Endothelial cell of umbilical vein (primary cell): ENCODE measurements around the gene OR2D2.

Experiments used
- EZH2 ChIP-seq: IDR thresholded peaks from 2 replicates; pipeline ENCODE4 v1.6.1; 2012; ENCODE audit warnings: borderline replicate concordance, low read depth, mild to moderate bottlenecking, moderate library complexity, low read length, inconsistent platforms; ENCODE audit not compliant: severe bottlenecking
- FOS ChIP-seq: IDR thresholded peaks from 2 replicates; pipeline ENCODE4 v1.6.1; 2011; ENCODE audit warnings: mild to moderate bottlenecking, low read length, moderate library complexity, borderline replicate concordance; ENCODE audit not compliant: insufficient read depth
- GATA2 ChIP-seq: IDR thresholded peaks from 2 replicates; pipeline ENCODE4 v1.7.0; 2011; ENCODE audit warnings: low read depth, mild to moderate bottlenecking, moderate library complexity, mixed read lengths, low read length; ENCODE audit not compliant: insufficient read length, insufficient read depth
- POLR2AphosphoS5 ChIP-seq: IDR thresholded peaks from 2 replicates; pipeline ENCODE4 v1.6.1; 2012; ENCODE audit warnings: low read depth, mild to moderate bottlenecking, control low read depth, low read length, moderate library complexity; ENCODE audit not compliant: insufficient read depth
- TF ChIP-seq, protein P1 (sequence below), 2 donors: IDR thresholded peaks; 1 replicate in 1 of 2; 2 replicates in 1 of 2; pipeline ENCODE4 v1.5.1; 2011; ENCODE audit warnings: low read length in 2 of 2, mild to moderate bottlenecking in 2 of 2, moderate library complexity in 2 of 2, control low read depth in 1 of 2, inconsistent platforms in 1 of 2, low read depth in 1 of 2; ENCODE audit not compliant: insufficient read depth in 1 of 2; ENCODE audit errors: extremely low read depth in 1 of 2

DNA sequence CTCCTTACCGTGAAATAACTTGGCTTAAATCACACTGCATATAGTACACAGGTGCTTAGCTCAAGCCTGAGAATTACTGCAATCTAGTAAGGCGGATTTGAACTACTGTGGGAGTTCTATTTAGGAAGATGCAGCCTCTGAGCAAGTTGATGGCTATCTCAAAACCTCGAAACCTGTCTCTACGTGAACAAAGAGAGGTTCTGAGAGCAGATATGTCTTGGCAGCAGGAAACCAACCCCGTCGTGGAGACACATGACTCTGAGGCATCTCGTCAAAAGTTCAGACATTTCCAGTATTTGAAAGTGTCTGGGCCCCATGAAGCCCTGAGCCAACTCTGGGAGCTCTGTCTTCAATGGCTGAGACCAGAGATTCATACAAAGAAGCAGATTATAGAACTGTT is 39.8 kb upstream of the OR2D2 start:
- no peak for TF ChIP-seq EZH2
- no peak for TF ChIP-seq POLR2AphosphoS5
- TF ChIP-seq, protein P1, sequence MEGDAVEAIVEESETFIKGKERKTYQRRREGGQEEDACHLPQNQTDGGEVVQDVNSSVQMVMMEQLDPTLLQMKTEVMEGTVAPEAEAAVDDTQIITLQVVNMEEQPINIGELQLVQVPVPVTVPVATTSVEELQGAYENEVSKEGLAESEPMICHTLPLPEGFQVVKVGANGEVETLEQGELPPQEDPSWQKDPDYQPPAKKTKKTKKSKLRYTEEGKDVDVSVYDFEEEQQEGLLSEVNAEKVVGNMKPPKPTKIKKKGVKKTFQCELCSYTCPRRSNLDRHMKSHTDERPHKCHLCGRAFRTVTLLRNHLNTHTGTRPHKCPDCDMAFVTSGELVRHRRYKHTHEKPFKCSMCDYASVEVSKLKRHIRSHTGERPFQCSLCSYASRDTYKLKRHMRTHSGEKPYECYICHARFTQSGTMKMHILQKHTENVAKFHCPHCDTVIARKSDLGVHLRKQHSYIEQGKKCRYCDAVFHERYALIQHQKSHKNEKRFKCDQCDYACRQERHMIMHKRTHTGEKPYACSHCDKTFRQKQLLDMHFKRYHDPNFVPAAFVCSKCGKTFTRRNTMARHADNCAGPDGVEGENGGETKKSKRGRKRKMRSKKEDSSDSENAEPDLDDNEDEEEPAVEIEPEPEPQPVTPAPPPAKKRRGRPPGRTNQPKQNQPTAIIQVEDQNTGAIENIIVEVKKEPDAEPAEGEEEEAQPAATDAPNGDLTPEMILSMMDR (IDR thresholded peaks at IDR 0.05; ENCODE audit: extremely low read depth in 1 of 2, insufficient read depth in 1 of 2, low read depth in 1 of 2, low read length in 2 of 2), result no peak
- TF ChIP-seq GATA2, result no peak
- no peak for TF ChIP-seq FOS
